BE2C (cell line): ENCODE measurements around the gene UBE2V1.

Experiments
- DNase-seq: peaks from one replicate; pipeline ENCODE4 v3.0.0-alpha.2; 2020
- H3K27me3 ChIP-seq: fragments of 250-450 bp; sonication (Bioruptor Pico); 2 replicates; pipeline ENCODE4 v1.5.1; 2020; ENCODE audit warnings: mild to moderate bottlenecking
- H3K36me3 ChIP-seq: fragments of 250-450 bp; sonication (Bioruptor Pico); 2 replicates; pipeline ENCODE4 v1.5.1; 2020; ENCODE audit warnings: mild to moderate bottlenecking
- H3K4me1 ChIP-seq: fragments of 250-450 bp; sonication (Bioruptor Pico); 2 replicates; pipeline ENCODE4 v1.5.1; 2020
- H3K4me3 ChIP-seq: 2 replicates; pipeline ENCODE4 v1.5.1; 2011; ENCODE audit warnings: low read depth, low read length
- H3K9me3 ChIP-seq: fragments of 250-450 bp; sonication (Bioruptor Pico); 2 replicates; pipeline ENCODE4 v1.5.1; 2020
- TF ChIP-seq, protein P1 (sequence below): IDR thresholded peaks from 2 replicates; pipeline ENCODE4 v1.5.1; 2012; ENCODE audit warnings: mild to moderate bottlenecking, low read depth, low read length

The UBE2V1 gene

DNA sequence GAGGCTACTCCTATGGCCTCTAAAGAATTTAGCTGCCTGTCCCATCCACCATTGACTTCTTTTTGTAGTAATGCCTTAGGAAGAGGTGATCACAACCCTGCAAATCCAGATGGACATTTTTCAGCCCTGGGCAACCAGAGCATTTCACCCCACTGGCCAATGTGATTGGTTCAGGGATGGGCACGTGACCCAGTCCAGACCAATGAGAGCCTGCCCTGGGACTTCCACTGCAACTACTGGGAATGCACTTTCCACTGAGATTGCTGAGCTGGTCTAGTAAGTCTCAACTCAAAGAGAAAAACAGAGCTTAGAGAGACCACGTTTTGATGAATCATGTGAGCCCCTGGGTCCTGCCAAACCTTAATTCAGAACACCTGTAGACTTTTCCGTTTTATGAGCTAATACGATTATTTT, 8.9 kb upstream of the UBE2V1 start:
- peaks cover 4% of the 10 kb centered on the region for H3K9me3 ChIP-seq
- H3K4me1 ChIP-seq = peaks cover 3% of the 10 kb centered on the region
- H3K36me3 ChIP-seq = peaks cover 10% of the 10 kb centered on the region
- no peak overlapping the region for H3K4me3 ChIP-seq
- no peaks in the 10 kb centered on the region for H3K27me3 ChIP-seq
- peak; percentile 70 for DNase-seq
- TF ChIP-seq, protein P1, sequence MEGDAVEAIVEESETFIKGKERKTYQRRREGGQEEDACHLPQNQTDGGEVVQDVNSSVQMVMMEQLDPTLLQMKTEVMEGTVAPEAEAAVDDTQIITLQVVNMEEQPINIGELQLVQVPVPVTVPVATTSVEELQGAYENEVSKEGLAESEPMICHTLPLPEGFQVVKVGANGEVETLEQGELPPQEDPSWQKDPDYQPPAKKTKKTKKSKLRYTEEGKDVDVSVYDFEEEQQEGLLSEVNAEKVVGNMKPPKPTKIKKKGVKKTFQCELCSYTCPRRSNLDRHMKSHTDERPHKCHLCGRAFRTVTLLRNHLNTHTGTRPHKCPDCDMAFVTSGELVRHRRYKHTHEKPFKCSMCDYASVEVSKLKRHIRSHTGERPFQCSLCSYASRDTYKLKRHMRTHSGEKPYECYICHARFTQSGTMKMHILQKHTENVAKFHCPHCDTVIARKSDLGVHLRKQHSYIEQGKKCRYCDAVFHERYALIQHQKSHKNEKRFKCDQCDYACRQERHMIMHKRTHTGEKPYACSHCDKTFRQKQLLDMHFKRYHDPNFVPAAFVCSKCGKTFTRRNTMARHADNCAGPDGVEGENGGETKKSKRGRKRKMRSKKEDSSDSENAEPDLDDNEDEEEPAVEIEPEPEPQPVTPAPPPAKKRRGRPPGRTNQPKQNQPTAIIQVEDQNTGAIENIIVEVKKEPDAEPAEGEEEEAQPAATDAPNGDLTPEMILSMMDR = no peak

DNA sequence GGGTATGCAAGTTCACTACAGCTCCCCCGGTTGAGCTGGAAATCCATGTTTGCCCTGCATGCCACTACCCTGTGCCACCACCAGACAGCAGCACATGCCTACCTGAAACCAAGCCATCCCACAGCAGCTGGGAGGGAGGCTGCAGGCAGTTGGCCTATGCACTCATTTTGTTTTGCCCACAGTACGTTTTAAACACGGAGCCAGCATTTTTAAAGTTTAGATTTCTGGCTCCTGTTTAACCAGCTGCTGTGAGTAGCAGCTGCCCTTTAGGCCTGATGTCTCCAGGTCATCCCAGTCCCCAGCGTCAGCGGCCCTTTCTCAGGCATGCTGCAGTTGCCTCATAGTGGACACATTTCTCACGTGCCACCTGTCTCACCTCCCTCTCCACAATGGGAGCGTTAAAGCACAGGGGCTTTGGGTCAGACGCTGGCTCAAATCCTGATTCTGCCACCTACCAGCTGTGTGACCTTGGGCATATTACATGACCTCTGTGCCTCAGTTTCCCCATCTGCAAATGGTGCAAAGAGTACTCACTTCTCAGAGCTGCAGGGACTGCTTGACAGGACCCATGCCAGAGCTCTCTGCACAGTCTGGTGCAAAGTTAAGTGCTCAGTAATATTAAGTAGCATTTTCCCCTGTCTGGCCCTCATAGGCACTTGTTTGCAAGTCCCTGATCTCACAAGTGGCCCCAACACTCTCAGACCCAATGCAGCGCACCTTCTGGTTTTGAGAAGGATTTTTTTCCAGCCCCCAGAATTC, 8.2 kb upstream of the UBE2V1 start:
- peaks cover 4% of the 10 kb centered on the region for H3K9me3 ChIP-seq
- DNase-seq = peak; percentile 75
- no peak overlapping the region for H3K4me3 ChIP-seq
- TF ChIP-seq, protein P1 = peak; percentile 93
- H3K36me3 ChIP-seq = peaks cover 7% of the 10 kb centered on the region
- no peaks in the 10 kb centered on the region for H3K27me3 ChIP-seq
- peaks cover 3% of the 10 kb centered on the region for H3K4me1 ChIP-seq

DNA sequence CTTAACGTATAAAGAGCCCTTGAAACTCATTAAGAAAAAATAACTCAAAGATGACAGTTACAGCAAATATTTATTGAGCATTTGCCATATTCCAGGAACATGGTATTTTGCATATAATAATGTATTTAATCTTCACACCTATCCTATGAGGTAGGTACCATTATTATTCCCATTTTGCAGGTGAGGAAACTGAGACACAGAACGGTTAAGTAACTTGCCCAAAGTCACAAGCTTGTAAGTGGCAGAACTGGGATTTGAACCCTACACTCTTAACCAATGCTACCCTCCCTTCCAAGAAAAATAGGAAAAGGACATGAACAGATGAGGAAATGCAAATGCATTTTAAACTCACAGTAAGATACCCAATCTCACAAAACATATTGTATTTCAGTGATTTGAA, 5.3 kb upstream of the UBE2V1 start:
- Histone ChIP-seq H3K27me3 (no peaks in the 10 kb centered on the region), H3K4me1 (peaks cover 3% of the 10 kb centered on the region), H3K36me3 (no peaks in the 10 kb centered on the region), H3K9me3 (peaks cover 4% of the 10 kb centered on the region), H3K4me3 (no peak overlapping the region)
- DNase-seq = no peak
- TF ChIP-seq, protein P1 = no peak

DNA sequence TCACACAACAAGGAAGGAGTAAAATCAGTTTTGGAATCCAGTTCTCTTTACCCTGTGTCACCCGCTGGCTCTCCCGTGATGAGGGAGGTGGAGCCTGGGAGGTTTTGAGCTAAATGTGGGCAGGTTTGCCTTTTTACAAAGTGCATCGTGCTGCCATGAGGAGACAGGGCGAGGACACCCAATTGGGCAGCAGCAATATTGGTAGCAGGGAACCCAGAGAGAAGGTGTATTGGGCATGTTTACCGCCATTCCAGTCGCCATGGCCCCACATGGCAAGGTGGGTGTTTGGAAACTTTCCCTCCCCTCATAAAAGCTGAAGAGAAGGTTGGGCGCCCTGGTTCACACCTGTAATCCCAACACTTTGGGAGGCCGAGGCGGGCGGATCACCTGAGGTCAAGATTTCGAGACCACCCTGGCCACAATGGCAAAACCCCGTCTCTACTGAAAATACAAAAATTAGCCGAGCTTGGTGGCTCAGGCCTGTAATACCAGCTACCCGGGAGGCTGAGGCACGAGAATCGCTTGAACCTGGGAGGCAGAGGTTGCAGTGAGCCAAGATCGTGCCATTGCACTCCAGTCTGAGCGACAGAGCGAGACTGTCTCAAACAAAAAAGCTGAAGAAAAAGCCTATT, 3.5 kb upstream of the UBE2V1 start:
- Histone ChIP-seq H3K27me3 (no peaks in the 10 kb centered on the region), H3K36me3 (no peaks in the 10 kb centered on the region), H3K4me3 (peak overlapping the region; percentile 70), H3K9me3 (no peaks in the 10 kb centered on the region), H3K4me1 (no peaks in the 10 kb centered on the region; the same call in none of the 2 replicates)
- TF ChIP-seq, protein P1 = no peak
- DNase-seq = no peak

DNA sequence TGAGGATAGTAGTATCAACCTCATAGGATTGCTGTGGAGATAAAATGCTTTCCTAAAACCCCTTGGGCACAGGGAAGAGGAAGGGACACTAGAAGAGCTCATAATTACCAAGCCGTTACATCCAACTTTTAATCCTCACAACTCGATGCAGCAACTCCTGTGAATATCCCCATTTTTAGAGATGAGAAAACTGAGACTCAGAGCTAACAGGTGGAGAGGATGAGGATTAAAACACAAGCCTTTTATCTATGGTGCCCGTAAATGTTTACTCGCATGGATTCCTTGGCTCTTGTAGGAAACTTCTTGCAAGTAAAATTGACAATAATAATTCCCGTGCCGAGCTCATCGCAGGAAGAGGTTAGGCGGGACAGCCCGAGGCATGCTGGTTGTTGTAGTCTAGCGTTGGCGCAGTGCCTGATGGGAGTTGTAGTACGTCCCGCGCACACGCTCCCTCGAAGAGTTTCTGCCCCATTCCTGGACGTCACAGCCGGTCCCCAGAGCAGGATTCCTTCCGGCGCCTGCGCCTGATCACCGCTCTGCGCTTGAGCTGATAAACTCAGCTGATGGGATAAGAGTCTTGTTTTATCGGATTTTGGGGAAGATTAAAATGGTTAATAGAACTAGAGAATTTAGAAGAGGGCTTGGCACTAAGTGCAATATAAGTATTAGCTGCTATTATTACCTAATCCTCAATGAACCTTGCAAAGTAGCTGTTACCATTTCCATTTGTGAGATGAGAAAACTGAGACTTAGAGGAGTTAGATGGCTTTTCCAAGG, 2.8 kb upstream of the UBE2V1 start:
- TF ChIP-seq, protein P1 = no peak
- Histone ChIP-seq H3K4me1 (peaks cover 3% of the 10 kb centered on the region; the same call in 1 of the 2 replicates), H3K27me3 (no peaks in the 10 kb centered on the region), H3K36me3 (no peaks in the 10 kb centered on the region), H3K4me3 (peak overlapping the region; percentile 70), H3K9me3 (no peaks in the 10 kb centered on the region)
- DNase-seq = peak; percentile 96
